Panc1 (cell line): ENCODE data around the gene DDX42.

Experiments
- CTCF ChIP-seq: fragments of 450-650 bp; IDR thresholded peaks from 2 replicates; pipeline ENCODE4 v1.5.1; 2017; ENCODE audit warnings: mild to moderate bottlenecking
- POLR2AphosphoS5 ChIP-seq: IDR thresholded peaks from 2 replicates; pipeline ENCODE4 v1.6.1; 2012; ENCODE audit warnings: mild to moderate bottlenecking, low read depth, low read length, moderate library complexity
- SIN3A ChIP-seq: IDR thresholded peaks from 2 replicates; pipeline ENCODE4 v1.6.1; 2012; ENCODE audit warnings: low read depth, mild to moderate bottlenecking, low read length, moderate library complexity, borderline replicate concordance; ENCODE audit not compliant: insufficient read depth

DNA sequence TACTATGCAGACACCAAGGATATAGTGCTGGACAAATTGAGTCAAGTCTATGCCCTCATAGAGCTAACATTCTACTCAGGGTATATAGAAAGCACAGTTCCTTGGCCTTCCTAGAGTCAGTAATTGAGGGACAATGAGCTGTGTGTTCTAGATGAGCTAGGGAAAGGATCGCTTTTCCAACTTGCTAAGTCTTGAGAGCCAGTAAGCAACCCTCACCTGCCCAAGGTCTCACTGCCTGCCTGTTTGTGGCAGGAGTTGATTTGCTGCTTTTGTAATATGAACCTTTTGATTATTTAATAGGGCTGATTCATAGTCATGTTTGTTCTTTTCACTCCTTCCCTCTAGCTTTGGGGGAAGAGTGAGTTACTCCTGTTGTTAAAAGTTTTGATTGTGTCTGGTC, 6.5 kb downstream of the DDX42 start:
- TF ChIP-seq CTCF (no peak), SIN3A (no peak), POLR2AphosphoS5 (no peak)
